Aorta (tissue), 5 donors: ENCODE results near the gene FLAD1. TPM values are rescaled to one million over a fixed set of nuclear protein-coding genes. Genes with fewer than 3 reads are reported as not detected.

Source experiments
- ATAC-seq: fragments of 200-7000 bp; cut with Tn5 transposase; one replicate; pipeline ENCODE4 v1.9.1; 2022; ENCODE audit warnings: moderate library complexity; ENCODE audit not compliant: low FRiP score
- DNase-seq, 2 donors: peaks; one replicate each; pipeline ENCODE4 v3.0.0-alpha.2; 2020
- H3K27ac ChIP-seq, 2 donors: one replicate each; pipeline ENCODE4 v1.5.1; 2013; ENCODE audit warnings: low read length in 2 of 2, mild to moderate bottlenecking in 2 of 2, moderate library complexity in 2 of 2, control low read depth in 1 of 2, inconsistent platforms in 1 of 2, low read depth in 1 of 2
- H3K27me3 ChIP-seq, 2 donors: one replicate each; pipeline ENCODE4 v1.6.1; 2013; ENCODE audit warnings: control low read depth in 1 of 2, low read length in 1 of 2, mild to moderate bottlenecking in 1 of 2, moderate library complexity in 1 of 2; ENCODE audit not compliant: insufficient read depth in 2 of 2, control insufficient read depth in 1 of 2
- H3K36me3 ChIP-seq, 2 donors: one replicate each; pipeline ENCODE4 v1.6.1; 2013; ENCODE audit warnings: control low read depth in 1 of 2, low read length in 1 of 2, mild to moderate bottlenecking in 1 of 2; ENCODE audit not compliant: insufficient read depth in 2 of 2, control insufficient read depth in 1 of 2
- H3K4me1 ChIP-seq, 2 donors: one replicate each; pipeline ENCODE4 v1.6.1; 2013; ENCODE audit warnings: low read length in 2 of 2, control low read depth in 1 of 2, mild to moderate bottlenecking in 1 of 2, moderate library complexity in 1 of 2; ENCODE audit not compliant: insufficient read depth in 2 of 2, control insufficient read depth in 1 of 2
- H3K4me3 ChIP-seq, 2 donors: one replicate each; pipeline ENCODE4 v1.5.1; 2013; ENCODE audit warnings: low read length in 2 of 2, control low read depth in 1 of 2, mild to moderate bottlenecking in 1 of 2
- H3K9me3 ChIP-seq: one replicate; pipeline ENCODE4 v1.6.1; 2013; ENCODE audit warnings: mild to moderate bottlenecking, low read length; ENCODE audit not compliant: control insufficient read depth
- WGBS, 2 donors: extraction: QIAGEN DNeasy Blood & Tissue Kit; methylation state at CpG; one replicate each; pipeline ENCODE4 v1.1.7; 2013; 5-methylcytosine and 5-hydroxymethylcytosine counted together
- intact Hi-C, 2 donors: fragments of 100-400 bp; cut with DNase I; formaldehyde crosslinking; loops; one replicate each; pipeline versions ENCODE4 v1.14.2 to v1.15.0; 2022
- microRNA-seq, 2 donors: library from miRNA; unstranded; fragments of <30 nt; microRNA quantifications; one replicate each; pipeline ENCODE4 v1.2.0, GENCODE V29; 2020
- polyA plus RNA-seq, 2 donors: library from polyadenylated mRNA; stranded (reverse); fragments of 200-250 nt; gene quantifications; one replicate each; pipeline ENCODE4 v1.2.3, GENCODE V29; 2013
- total RNA-seq, 2 donors: library from RNA; stranded (reverse); fragmentation: NEBNext Ultra II Directional; extraction: Animal tissue kit (Norgen Biotek cat#: 25700); gene quantifications; one replicate each; pipeline ENCODE4 v1.2.1, GENCODE V29; 2021
- donor health status: healthy with polysubstance abuse.
- donor health status: Bipolar disorder and iron deficiency.
- donor health status: DM: no; HTN: no; CAD: no.
- donor health status: DM: no; HTN: no; CAD: no.
- donor health status: DM: yes; HTN: yes; CAD: no.

FLAD1 gene
- total and polyA plus RNA-seq, 4 donors = 14.5 to 24.2 (median 20.7) TPM

DNA sequence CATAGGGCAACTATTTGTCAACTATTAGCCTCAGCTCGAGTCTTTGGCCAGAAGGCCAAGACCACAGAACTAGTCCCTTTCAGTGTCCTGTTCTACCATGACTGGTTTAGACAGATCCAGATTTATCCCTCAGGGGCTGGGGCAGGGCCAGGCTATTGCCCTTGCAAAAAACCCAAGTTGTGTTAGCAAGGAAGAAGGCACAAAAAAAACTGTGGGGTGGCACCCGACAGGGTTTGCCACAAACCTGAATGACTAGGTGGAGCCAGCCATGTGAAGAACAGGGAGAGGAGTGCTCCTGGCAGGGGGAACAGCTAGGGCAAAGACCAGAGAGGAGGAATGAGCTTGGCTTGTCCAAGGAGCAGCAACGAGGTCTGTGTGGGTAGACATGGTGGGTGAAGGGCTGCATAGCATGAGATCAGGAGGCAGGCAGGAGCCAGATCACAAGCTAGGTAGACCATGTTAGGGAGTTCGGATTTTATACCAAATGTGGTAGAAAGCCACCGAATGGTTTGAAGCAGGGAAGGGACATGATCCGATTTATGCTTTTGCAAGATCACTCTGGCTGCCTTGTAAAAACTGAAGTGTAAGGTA, 54.8 kb downstream of the FLAD1 start:
- ATAC-seq = no peak
- Histone ChIP-seq H3K27me3 (no peaks in the 10 kb centered on the region), H3K27ac (no peak overlapping the region), H3K36me3 (no peaks in the 10 kb centered on the region), H3K4me3 (no peak overlapping the region), H3K9me3 (no peaks in the 10 kb centered on the region), H3K4me1 (no peaks in the 10 kb centered on the region)
- no peak for DNase-seq
- WGBS, 2 donors = 82 to 86% methylated on average over 6 of the region's 6 CpGs
- intact Hi-C loops = no loop called here

- Histone ChIP-seq H3K27ac (no peak overlapping the region), H3K36me3 (no peaks in the 10 kb centered on the region), H3K9me3 (no peaks in the 10 kb centered on the region), H3K4me1 (no peaks in the 10 kb centered on the region), H3K4me3 (no peak overlapping the region), H3K27me3 (no peaks in the 10 kb centered on the region)
- intact Hi-C loops = no loop called here
- ATAC-seq (no peak), DNase-seq (no peak)
- 42 to 48% methylated on average over 8 of the region's 8 CpGs for WGBS, 2 donors
Observed at GRCh38 chr1:155038602-155039307, 55.6 kb downstream of the FLAD1 start.

- no peak overlapping the region for H3K4me3 ChIP-seq
- 84% methylated on average over 4 of the region's 4 CpGs for WGBS, 2 donors
Observed at GRCh38 chr1:155039308-155039669, 56.1 kb downstream of the FLAD1 start.

GRCh38 chr1:155040358-155041093, 57.4 kb downstream of the FLAD1 start:
- Histone ChIP-seq H3K27me3 (no peaks in the 10 kb centered on the region), H3K4me1 (no peaks in the 10 kb centered on the region), H3K36me3 (no peaks in the 10 kb centered on the region), H3K9me3 (no peaks in the 10 kb centered on the region), H3K27ac (no peak overlapping the region), H3K4me3 (no peak overlapping the region)
- DNase-seq (no peak), ATAC-seq (no peak)
- intact Hi-C loops = no loop called here
- 88 to 90% methylated on average over 14 of the region's 14 CpGs for WGBS, 2 donors

More at GRCh38 chr1:155039308-155039669, 56.1 kb downstream of the FLAD1 start:
- Histone ChIP-seq H3K27me3 (no peaks in the 10 kb centered on the region), H3K27ac (no peak overlapping the region), H3K36me3 (no peaks in the 10 kb centered on the region), H3K9me3 (no peaks in the 10 kb centered on the region), H3K4me1 (no peaks in the 10 kb centered on the region)
- no peak for DNase-seq
- intact Hi-C loops = no loop called here
- ATAC-seq = no peak

Small RNAs within 50 kb of the gene (microRNA-seq; reads per million reads assigned to microRNA genes)
- 0 to 2.0 reads per million in 2 donors for gene MIR4258

Other genes with a start within 250 kb of the FLAD1 start
- gene KCNN3, start 113.1 kb upstream of the FLAD1 start, total RNA-seq = 1 to 10 TPM; 3.2 to 4.7 TPM
- under 1 TPM; 0.08 to 0.50 TPM for gene KCNN3, start 113.1 kb upstream of the FLAD1 start, polyA plus RNA-seq
- 10 to 100 TPM; 21.9 to 27.3 TPM for gene PMVK, start 46.6 kb upstream of the FLAD1 start, total RNA-seq
- 10 to 100 TPM; 40.4 to 52.7 TPM for gene PMVK, start 46.6 kb upstream of the FLAD1 start, polyA plus RNA-seq
- 100 to 1,000 TPM; 106 to 119 TPM for gene PBXIP1, start 27.2 kb upstream of the FLAD1 start, total RNA-seq
- 100 to 1,000 TPM in 1 of 2 donors, 10 to 100 TPM in 1; 95.3 to 169 TPM for gene PBXIP1, start 27.2 kb upstream of the FLAD1 start, polyA plus RNA-seq
- 10 to 100 TPM; 17.3 to 23.6 TPM for gene PYGO2, start 21.6 kb upstream of the FLAD1 start, total RNA-seq
- gene PYGO2, start 21.6 kb upstream of the FLAD1 start, polyA plus RNA-seq = 10 to 100 TPM; 11.6 to 16.6 TPM
- gene SHC1, start 12.6 kb upstream of the FLAD1 start, total RNA-seq = 100 to 1,000 TPM; 165 to 182 TPM
- gene SHC1, start 12.6 kb upstream of the FLAD1 start, polyA plus RNA-seq = 100 to 1,000 TPM in 1 of 2 donors, 10 to 100 TPM in 1; 39.1 to 179 TPM
- 10 to 100 TPM; 19.3 to 25.5 TPM for gene CKS1B, start 8.7 kb upstream of the FLAD1 start, total RNA-seq
- 10 to 100 TPM; 38.9 to 58.9 TPM for gene CKS1B, start 8.7 kb upstream of the FLAD1 start, polyA plus RNA-seq
- gene LENEP, start 10.2 kb downstream of the FLAD1 start, total RNA-seq = not detected
- gene LENEP, start 10.2 kb downstream of the FLAD1 start, polyA plus RNA-seq = not detected
- 10 to 100 TPM; 46.4 to 71.1 TPM for gene ZBTB7B, start 19.5 kb downstream of the FLAD1 start, total RNA-seq
- 10 to 100 TPM; 23.3 to 32.8 TPM for gene ZBTB7B, start 19.5 kb downstream of the FLAD1 start, polyA plus RNA-seq
- 1 to 10 TPM in 1 of 2 donors, under 1 TPM in 1; 0.75 to 1.8 TPM for gene DCST2, start 50.4 kb downstream of the FLAD1 start, total RNA-seq
- gene DCST2, start 50.4 kb downstream of the FLAD1 start, polyA plus RNA-seq = 1 to 10 TPM in 1 of 2 donors, under 1 TPM in 1; 0.25 to 5.6 TPM
- gene DCST1, start 50.5 kb downstream of the FLAD1 start, total RNA-seq = under 1 TPM in 1 of 2 donors, not detected in 1; 0.26 TPM
- not detected for gene DCST1, start 50.5 kb downstream of the FLAD1 start, polyA plus RNA-seq
- gene ADAM15, start 68.0 kb downstream of the FLAD1 start, total RNA-seq = 100 to 1,000 TPM; 129 to 180 TPM
- 10 to 100 TPM; 17.3 to 89.3 TPM for gene ADAM15, start 68.0 kb downstream of the FLAD1 start, polyA plus RNA-seq
- gene EFNA4, start 80.4 kb downstream of the FLAD1 start, total RNA-seq = 1 to 10 TPM; 3.0 to 5.7 TPM
- 1 to 10 TPM; 3.9 to 4.0 TPM for gene EFNA4, start 80.4 kb downstream of the FLAD1 start, polyA plus RNA-seq
- gene EFNA3, start 95.5 kb downstream of the FLAD1 start, total RNA-seq = 1 to 10 TPM; 1.8 to 3.2 TPM
- gene EFNA3, start 95.5 kb downstream of the FLAD1 start, polyA plus RNA-seq = under 1 TPM in 1 of 2 donors, not detected in 1; 0.41 TPM
- 10 to 100 TPM; 18.9 to 49.1 TPM for gene EFNA1, start 144.5 kb downstream of the FLAD1 start, total RNA-seq
- gene EFNA1, start 144.5 kb downstream of the FLAD1 start, polyA plus RNA-seq = 10 to 100 TPM in 1 of 2 donors, 1 to 10 TPM in 1; 7.1 to 12.1 TPM
- 10 to 100 TPM; 19.8 to 26.8 TPM for gene SLC50A1, start 152.5 kb downstream of the FLAD1 start, total RNA-seq
- 10 to 100 TPM; 22.7 to 28.2 TPM for gene SLC50A1, start 152.5 kb downstream of the FLAD1 start, polyA plus RNA-seq
- gene DPM3, start 157.2 kb downstream of the FLAD1 start, total RNA-seq = 10 to 100 TPM; 42.4 to 52.4 TPM
- gene DPM3, start 157.2 kb downstream of the FLAD1 start, polyA plus RNA-seq = 100 to 1,000 TPM; 162 to 200 TPM
- 100 to 1,000 TPM; 136 to 143 TPM for gene KRTCAP2, start 190.0 kb downstream of the FLAD1 start, total RNA-seq
- gene KRTCAP2, start 190.0 kb downstream of the FLAD1 start, polyA plus RNA-seq = 100 to 1,000 TPM; 179 to 255 TPM
- 1 to 10 TPM; 1.6 to 3.4 TPM for gene TRIM46, start 190.5 kb downstream of the FLAD1 start, total RNA-seq
- 1 to 10 TPM in 1 of 2 donors, under 1 TPM in 1; 0.50 to 2.1 TPM for gene TRIM46, start 190.5 kb downstream of the FLAD1 start, polyA plus RNA-seq
- 10 to 100 TPM; 58.9 to 97.9 TPM for gene THBS3, start 224.6 kb downstream of the FLAD1 start, total RNA-seq
- 100 to 1,000 TPM in 1 of 2 donors, 10 to 100 TPM in 1; 21.7 to 195 TPM for gene THBS3, start 224.6 kb downstream of the FLAD1 start, polyA plus RNA-seq
- 10 to 100 TPM; 20.3 to 21.3 TPM for gene MTX1, start 225.4 kb downstream of the FLAD1 start, total RNA-seq
- gene MTX1, start 225.4 kb downstream of the FLAD1 start, polyA plus RNA-seq = 10 to 100 TPM; 26.2 to 52.9 TPM